GM15510 (cell line): ENCODE measurements around the gene RIPOR3.

Experiments
- POLR2A ChIP-seq: IDR thresholded peaks from 3 replicates; pipeline ENCODE4 v1.6.1; 2011; ENCODE audit warnings: borderline replicate concordance; ENCODE audit not compliant: insufficient read length; ENCODE audit errors: extremely low read depth

Gene RIPOR3

GRCh38 chr20:50617022-50617421 lies 74.3 kb downstream of the RIPOR3 start:
- no peak for TF ChIP-seq POLR2A

GRCh38 chr20:50615407-50615806 lies 75.9 kb downstream of the RIPOR3 start:
- no peak for TF ChIP-seq POLR2A

DNA sequence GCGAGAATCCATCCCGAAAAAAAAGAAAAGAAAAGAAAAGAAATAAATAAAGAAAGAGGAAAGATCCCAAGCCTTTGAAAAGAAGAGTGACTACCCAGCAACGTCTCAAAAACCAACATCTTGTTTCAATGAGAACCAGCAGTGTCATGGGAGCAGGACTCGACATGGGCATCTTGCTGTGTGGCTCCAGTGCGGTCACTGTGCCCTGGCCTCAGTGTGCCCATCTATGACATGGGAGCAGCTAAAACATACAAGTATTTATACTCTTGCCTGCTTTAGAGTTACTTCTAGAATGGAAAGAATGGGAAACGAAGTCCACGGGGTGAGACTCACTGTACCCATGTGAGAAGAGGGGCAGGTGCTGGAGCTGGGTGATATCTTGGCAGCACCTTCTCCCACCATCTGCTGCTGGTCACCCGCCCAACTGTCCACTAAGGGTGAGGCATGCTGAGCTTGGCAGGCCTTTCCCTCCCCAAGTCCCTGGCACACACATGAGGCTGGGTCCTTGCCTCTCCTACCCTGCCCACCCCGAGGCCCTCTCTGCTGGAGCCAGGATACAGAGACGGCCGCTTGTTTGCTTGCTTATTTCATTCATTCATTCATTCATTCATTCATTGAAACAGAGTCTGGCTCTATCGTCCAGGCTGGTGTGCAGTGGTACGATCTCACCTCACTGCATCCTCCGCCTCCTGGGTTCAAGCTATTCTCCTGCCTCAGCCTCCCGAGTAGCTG lies 77.7 kb downstream of the RIPOR3 start:
- TF ChIP-seq POLR2A, result no peak

DNA sequence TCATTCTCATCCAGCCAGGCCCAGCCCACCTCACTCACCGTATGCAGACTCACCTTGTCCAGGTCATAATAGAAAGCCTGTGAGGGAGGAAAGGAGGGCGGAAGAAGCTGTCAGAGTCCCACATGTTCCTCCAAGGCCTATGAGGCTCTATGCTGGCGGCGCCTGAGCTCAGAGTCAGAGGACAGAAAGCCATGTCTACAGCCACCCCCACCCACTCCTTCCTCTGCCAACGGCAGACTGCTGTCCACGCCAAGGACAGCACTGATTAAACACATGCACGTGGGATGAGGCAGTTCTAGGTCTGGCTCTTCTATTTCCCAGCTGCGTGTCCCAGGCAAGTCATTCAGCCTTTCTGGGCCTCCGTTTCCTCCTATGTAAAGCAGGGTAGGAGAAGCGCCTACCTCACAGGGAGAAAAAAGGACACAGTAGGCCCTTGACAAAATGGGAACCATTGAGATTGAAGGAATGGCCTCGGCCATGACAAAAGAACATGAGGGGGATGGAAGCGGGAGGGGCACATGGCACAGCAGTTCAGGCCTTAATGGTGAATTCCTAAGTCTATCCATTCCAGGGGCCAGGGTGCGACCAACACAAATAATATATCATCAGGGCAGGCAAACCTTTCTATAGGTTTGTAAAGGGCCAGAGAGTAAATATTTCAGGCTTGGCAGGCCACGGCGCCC lies 80.1 kb downstream of the RIPOR3 start:
- no peak for TF ChIP-seq POLR2A

- no peak for TF ChIP-seq POLR2A
Observed at GRCh38 chr20:50610212-50610718, 81.1 kb downstream of the RIPOR3 start.

DNA sequence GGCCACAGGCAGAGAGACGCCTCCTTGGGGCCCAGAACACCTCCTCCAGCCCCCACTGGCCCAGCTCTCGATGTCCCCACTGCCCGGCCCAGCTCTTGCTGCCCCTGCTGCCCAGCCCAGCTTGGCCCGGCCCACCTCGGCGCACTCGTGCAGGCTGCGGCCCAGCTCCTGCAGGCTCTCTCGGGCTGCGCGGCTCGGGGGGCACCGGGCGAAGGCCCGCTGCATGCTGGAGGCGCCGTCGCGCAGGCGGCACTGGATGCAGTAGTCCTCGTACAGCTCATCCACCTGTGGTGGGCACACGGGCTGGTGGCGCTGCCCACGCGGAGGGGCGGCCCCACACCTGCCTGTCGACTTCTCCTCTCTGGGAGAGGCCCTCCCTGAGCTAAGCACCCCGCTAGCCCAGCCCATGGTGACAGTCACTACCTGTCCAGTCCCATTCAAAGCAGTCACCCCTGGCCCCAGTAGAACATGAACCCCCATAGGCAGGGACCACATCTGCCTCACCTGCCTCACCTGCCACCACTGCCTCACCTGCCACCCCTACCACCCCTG lies 81.8 kb downstream of the RIPOR3 start:
- TF ChIP-seq POLR2A, result no peak

DNA sequence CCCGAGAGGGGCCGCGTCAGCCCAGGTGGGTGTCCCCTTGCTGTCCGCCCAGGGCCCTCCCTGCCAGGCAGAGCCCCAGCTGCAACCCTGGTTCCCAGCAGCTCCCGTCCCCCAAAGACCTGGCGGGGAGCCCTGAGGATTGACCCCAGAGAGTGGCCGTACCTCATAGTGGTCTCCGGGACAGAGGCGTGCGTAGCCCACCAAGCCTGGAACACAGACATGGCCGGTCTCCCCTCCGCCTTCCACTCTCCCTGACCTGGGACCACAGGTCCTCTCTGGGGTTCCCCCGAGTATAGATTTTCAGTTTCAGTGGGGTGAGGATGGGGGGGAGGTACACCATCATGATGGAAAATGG lies 82.6 kb downstream of the RIPOR3 start:
- TF ChIP-seq POLR2A, result no peak

- no peak for TF ChIP-seq POLR2A
Observed at GRCh38 chr20:50607850-50608749, 83.2 kb downstream of the RIPOR3 start.

DNA sequence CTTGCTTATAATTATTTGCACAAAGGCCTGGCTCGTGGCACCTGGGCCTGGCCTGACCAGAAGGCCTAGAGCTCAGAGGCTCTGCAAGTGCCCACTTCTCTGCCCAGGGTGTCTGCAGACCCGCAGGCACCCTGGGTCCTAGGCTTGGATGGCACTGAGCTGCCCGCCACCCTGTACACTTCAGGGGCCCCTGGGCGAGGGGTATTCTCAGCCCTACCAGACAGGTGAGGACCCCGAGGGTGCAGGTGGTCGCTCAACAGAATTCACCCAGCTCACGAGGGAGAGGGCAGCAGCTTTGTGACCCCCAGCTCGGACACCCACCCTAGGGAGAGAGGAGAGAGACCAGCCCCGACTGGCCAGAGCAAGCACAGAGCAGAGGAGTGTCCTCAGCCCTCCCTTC lies 83.9 kb downstream of the RIPOR3 start:
- TF ChIP-seq POLR2A, result no peak

GRCh38 chr20:50605136-50605535 lies 86.2 kb downstream of the RIPOR3 start:
- no peak for TF ChIP-seq POLR2A

- TF ChIP-seq POLR2A, result no peak
Observed at GRCh38 chr20:50604451-50604850, 86.9 kb downstream of the RIPOR3 start.

DNA sequence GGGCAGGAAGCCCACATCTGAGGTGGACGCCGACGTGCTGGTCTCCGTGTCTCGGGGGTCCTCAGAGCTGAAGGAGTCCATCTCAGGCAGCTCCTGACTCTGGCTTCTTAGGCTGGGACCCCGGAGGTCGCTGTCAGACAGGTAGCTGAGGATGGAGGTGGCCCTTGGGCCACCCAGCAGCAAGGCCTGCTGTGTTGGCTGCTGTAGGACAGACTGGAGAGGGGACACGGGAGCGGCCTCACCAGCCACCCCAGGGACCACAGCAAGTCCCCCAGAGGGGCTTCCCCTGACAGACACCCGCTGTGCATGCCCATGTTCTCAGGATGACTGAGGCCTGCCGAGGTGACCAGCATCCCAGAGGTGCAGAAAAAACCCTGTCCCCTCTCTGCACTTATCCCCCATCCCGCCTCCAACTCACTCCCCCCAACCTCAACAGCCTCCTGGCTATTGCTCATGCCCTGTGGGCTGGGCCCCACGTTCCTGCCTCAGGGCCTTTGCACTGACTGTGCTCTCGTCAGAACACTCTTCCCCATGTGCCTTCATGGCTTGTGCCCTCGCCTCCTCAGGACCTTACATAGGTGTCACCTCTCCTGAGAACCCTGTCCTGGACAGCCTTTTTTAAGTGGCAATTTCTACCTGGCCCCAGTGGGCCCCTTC lies 88.8 kb downstream of the RIPOR3 start:
- no peak for TF ChIP-seq POLR2A

- TF ChIP-seq POLR2A, result no peak
Observed at GRCh38 chr20:50601511-50602431, 89.6 kb downstream of the RIPOR3 start.
